MM.1S (cell line): Measurements from ENCODE around the gene SPRED2.

ENCODE experiments used
- DNase-seq: peaks from one replicate; pipeline ENCODE4 v3.0.0-alpha.2; 2015
- H2AFZ ChIP-seq: fragments of 300-600 bp; sonication (generic); 2 replicates; pipeline ENCODE4 v1.6.0; 2016; ENCODE audit warnings: antibody characterized with exemption, low read length
- H3F3A ChIP-seq: fragments of 300-600 bp; sonication (generic); 2 replicates; pipeline ENCODE4 v1.6.1; 2016; ENCODE audit warnings: mild to moderate bottlenecking, antibody characterized with exemption, low read length, moderate library complexity, mixed read lengths; ENCODE audit not compliant: insufficient read depth
- H3K27ac ChIP-seq: fragments of 300-600 bp; sonication (generic); 2 replicates; pipeline ENCODE4 v1.5.1; 2016; ENCODE audit warnings: mild to moderate bottlenecking, low read length
- H3K27me3 ChIP-seq: fragments of 300-600 bp; sonication (generic); replicated peaks from 2 replicates; pipeline ENCODE4 v1.6.0; 2016; ENCODE audit warnings: low read length; ENCODE audit not compliant: insufficient read depth
- H3K36me3 ChIP-seq: fragments of 300-600 bp; sonication (generic); replicated peaks from 2 replicates; pipeline ENCODE4 v1.6.1; 2016; ENCODE audit warnings: mild to moderate bottlenecking, low read length, mixed read lengths; ENCODE audit not compliant: insufficient read depth
- H3K4me1 ChIP-seq: fragments of 300-600 bp; sonication (generic); 2 replicates; pipeline ENCODE4 v1.6.1; 2016; ENCODE audit warnings: low read length, mixed read lengths
- H3K4me2 ChIP-seq: fragments of 300-600 bp; sonication (generic); 2 replicates; pipeline ENCODE4 v1.6.0; 2016; ENCODE audit warnings: low read depth, low read length
- H3K4me3 ChIP-seq: fragments of 300-600 bp; sonication (generic); 2 replicates; pipeline ENCODE4 v1.5.1; 2016; ENCODE audit warnings: low read length, mixed read lengths
- H3K79me2 ChIP-seq: fragments of 300-600 bp; sonication (generic); 2 replicates; pipeline ENCODE4 v1.6.1; 2016; ENCODE audit warnings: mixed run types, low read length, mixed read lengths
- H3K9ac ChIP-seq: fragments of 300-600 bp; sonication (generic); 2 replicates; pipeline ENCODE4 v1.6.1; 2016; ENCODE audit warnings: low read length, mixed read lengths
- H3K9me2 ChIP-seq: fragments of 300-600 bp; sonication (generic); replicated peaks from 2 replicates; pipeline ENCODE4 v1.6.1; 2016; ENCODE audit warnings: mild to moderate bottlenecking, low read length, mixed read lengths; ENCODE audit not compliant: insufficient read depth
- H3K9me3 ChIP-seq: fragments of 300-600 bp; sonication (generic); replicated peaks from 2 replicates; pipeline ENCODE4 v1.6.1; 2016; ENCODE audit warnings: mild to moderate bottlenecking, low read length, mixed read lengths; ENCODE audit not compliant: insufficient read depth
- H4K20me1 ChIP-seq: fragments of 300-600 bp; sonication (generic); 2 replicates; pipeline ENCODE4 v1.6.1; 2016; ENCODE audit warnings: mild to moderate bottlenecking, low read length, moderate library complexity, mixed read lengths; ENCODE audit not compliant: insufficient read depth
- EZH2 ChIP-seq: fragments of 300-600 bp; sonication (generic); optimal IDR thresholded peaks from 2 replicates; pipeline ENCODE3; 2017; ENCODE audit warnings: low read depth, mild to moderate bottlenecking, antibody characterized with exemption, low read length, mixed read lengths
- EZH2phosphoT487 ChIP-seq: fragments of 300-600 bp; sonication (generic); IDR thresholded peaks from 2 replicates; pipeline ENCODE4 v1.6.1; 2018; ENCODE audit warnings: antibody characterized with exemption, low read length
- TF ChIP-seq, protein P1 (sequence below): fragments of 300-600 bp; sonication (generic); IDR thresholded peaks from 2 replicates; pipeline ENCODE4 v1.5.1; 2016; ENCODE audit warnings: antibody characterized with exemption, low read length, mixed read lengths

Gene SPRED2, protein sequence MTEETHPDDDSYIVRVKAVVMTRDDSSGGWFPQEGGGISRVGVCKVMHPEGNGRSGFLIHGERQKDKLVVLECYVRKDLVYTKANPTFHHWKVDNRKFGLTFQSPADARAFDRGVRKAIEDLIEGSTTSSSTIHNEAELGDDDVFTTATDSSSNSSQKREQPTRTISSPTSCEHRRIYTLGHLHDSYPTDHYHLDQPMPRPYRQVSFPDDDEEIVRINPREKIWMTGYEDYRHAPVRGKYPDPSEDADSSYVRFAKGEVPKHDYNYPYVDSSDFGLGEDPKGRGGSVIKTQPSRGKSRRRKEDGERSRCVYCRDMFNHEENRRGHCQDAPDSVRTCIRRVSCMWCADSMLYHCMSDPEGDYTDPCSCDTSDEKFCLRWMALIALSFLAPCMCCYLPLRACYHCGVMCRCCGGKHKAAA

DNA sequence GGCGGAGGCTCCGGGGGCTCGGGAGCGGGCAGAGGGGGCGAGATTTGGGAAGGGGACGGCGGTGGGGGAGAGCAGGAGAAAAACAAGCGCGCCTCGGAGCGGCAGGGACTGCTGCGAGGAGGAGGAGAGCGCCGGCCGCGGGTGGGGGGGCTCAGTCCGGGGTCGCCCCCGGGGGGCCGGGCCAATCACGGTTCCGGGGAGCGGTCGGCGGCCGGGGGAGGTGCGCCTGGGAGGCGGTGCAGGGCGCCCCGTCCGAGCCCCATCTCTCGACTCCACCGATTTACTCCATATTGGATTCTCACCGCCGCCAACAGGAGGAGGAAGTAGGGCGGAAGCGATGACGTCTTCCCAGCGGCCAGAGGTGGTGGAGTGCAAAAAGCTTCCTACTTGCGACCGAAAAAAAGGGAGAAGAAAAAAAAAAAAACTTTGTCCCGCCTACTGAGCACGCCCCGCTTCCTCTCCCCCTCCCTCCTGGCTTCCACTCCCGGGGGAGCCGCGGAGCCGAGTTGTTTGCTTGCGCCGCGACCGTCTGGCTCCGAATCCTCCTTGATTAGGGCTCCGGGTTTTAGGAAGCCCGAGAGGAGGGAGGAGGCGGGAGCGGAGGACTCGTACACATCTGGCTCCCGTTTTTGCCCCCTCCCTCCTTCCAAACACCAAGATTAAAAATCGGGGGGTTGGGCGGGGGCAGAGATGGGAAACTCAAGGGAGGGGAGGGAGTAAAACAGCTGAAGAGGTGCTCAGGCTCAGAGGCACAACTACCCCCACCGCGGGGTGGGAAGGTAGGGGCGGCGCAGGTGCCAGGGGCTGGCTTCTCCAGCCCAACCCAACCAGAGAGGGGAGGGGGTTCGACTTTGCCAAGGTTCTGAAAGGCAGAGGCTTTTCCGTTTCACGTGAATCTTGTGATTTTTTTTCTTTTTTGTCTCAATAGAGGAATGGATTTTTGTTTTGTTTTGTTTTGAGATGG lies at the start of gene SPRED2:
SPRED2 (minus strand) TSS at position 373 of the 964 bp plus-strand sequence. CDS start 612 bp downstream, outside the sequence.
- Histone ChIP-seq H2AFZ (peak within 1 kb of the TSS; percentile 63), H3K9me3 (no peaks in the 10 kb centered on the region), H3K79me2 (peaks cover 51% of the 10 kb centered on the region), H3K27me3 (no peaks in the 10 kb centered on the region), H3F3A (peaks cover 26% of the 10 kb centered on the region), H4K20me1 (no peaks in the 10 kb centered on the region), H3K36me3 (no peaks in the 10 kb centered on the region), H3K4me2 (peak within 1 kb of the TSS; percentile 53), H3K9me2 (no peaks in the 10 kb centered on the region), H3K4me1 (peaks cover 28% of the 10 kb centered on the region), H3K9ac (peak within 1 kb of the TSS; percentile 89), H3K4me3 (peak within 1 kb of the TSS; percentile 92), H3K27ac (peak within 1 kb of the TSS; percentile 82)
- peak; percentile 94 for DNase-seq
- TF ChIP-seq EZH2 (no peak), EZH2phosphoT487 (no peak)
- TF ChIP-seq, protein P1, sequence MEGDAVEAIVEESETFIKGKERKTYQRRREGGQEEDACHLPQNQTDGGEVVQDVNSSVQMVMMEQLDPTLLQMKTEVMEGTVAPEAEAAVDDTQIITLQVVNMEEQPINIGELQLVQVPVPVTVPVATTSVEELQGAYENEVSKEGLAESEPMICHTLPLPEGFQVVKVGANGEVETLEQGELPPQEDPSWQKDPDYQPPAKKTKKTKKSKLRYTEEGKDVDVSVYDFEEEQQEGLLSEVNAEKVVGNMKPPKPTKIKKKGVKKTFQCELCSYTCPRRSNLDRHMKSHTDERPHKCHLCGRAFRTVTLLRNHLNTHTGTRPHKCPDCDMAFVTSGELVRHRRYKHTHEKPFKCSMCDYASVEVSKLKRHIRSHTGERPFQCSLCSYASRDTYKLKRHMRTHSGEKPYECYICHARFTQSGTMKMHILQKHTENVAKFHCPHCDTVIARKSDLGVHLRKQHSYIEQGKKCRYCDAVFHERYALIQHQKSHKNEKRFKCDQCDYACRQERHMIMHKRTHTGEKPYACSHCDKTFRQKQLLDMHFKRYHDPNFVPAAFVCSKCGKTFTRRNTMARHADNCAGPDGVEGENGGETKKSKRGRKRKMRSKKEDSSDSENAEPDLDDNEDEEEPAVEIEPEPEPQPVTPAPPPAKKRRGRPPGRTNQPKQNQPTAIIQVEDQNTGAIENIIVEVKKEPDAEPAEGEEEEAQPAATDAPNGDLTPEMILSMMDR = no peak

DNA sequence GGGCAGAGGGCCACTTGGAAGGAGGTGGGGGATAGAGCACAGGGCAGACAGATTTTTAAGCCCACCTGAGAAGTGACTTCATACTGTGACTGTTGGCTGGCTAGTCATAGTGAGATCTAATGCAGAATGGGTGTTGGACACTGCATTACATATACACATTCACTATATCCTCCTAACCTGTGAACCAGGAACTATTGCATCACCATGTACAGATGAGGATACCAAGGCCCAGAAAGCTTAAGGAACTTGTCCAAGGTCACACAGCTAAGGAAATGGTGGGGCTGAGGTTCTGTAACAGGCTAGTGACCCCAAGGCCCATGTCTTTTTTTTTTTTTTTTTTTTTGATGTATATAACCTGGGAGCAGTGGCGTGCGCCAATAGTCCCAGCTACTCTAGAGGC lies 49.6 kb upstream of the SPRED2 start:
- TF ChIP-seq EZH2 = no peak
- TF ChIP-seq, protein P1 = no peak
- TF ChIP-seq EZH2phosphoT487 = no peak
- no peaks in the 10 kb centered on the region for H3K4me1 ChIP-seq
- H3F3A ChIP-seq = no peaks in the 10 kb centered on the region
- DNase-seq = no peak
- no peak overlapping the region for H3K27ac ChIP-seq
- no peaks in the 10 kb centered on the region for H3K36me3 ChIP-seq
- H3K4me2 ChIP-seq = no peak overlapping the region
- H3K9me2 ChIP-seq = no peaks in the 10 kb centered on the region
- no peak overlapping the region for H3K4me3 ChIP-seq
- H3K27me3 ChIP-seq = no peaks in the 10 kb centered on the region
- no peaks in the 10 kb centered on the region for H3K79me2 ChIP-seq
- H2AFZ ChIP-seq = no peak overlapping the region
- no peaks in the 10 kb centered on the region for H4K20me1 ChIP-seq
- no peak overlapping the region for H3K9ac ChIP-seq
- no peaks in the 10 kb centered on the region for H3K9me3 ChIP-seq

DNA sequence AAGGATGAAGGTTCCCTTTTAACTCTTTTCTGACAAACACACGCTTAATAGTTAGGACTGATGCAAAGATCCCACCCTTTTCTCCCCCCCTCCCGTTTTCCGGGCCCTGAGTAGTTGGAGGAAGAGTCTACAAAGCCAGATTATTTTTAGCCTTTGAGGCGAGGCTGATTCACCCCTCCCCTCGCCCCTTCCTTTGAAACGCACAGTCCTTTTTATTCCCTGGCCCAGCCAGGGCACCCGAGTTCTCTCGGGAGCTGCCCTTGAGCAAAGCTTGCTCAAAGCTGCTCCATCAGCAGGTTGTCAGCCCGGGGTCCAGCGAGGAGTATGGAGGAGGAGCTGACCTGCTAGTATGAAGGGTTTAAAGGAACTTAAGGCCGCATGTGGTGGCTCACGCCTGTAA lies 47.1 kb upstream of the SPRED2 start:
- H3K9ac ChIP-seq = no peak overlapping the region
- H3F3A ChIP-seq = no peaks in the 10 kb centered on the region
- DNase-seq = no peak
- no peaks in the 10 kb centered on the region for H3K79me2 ChIP-seq
- H3K4me1 ChIP-seq = no peaks in the 10 kb centered on the region
- no peak overlapping the region for H3K4me2 ChIP-seq
- H3K9me2 ChIP-seq = no peaks in the 10 kb centered on the region
- H3K27ac ChIP-seq = no peak overlapping the region
- H3K9me3 ChIP-seq = no peaks in the 10 kb centered on the region
- no peak overlapping the region for H3K4me3 ChIP-seq
- no peak for TF ChIP-seq EZH2phosphoT487
- TF ChIP-seq EZH2 = no peak
- TF ChIP-seq, protein P1 = no peak
- no peaks in the 10 kb centered on the region for H4K20me1 ChIP-seq
- no peak overlapping the region for H2AFZ ChIP-seq
- no peaks in the 10 kb centered on the region for H3K36me3 ChIP-seq
- H3K27me3 ChIP-seq = no peaks in the 10 kb centered on the region
